Urinary bladder (tissue), 4 donors: ENCODE results near the gene BBS1. TPM values are rescaled to one million over a fixed set of nuclear protein-coding genes. Genes with fewer than 3 reads are reported as not detected.
A peak's percentile ranks its signal among the peaks of the same experiment; 100 is the strongest.

Experiments used
- DNase-seq: peaks from one replicate; pipeline ENCODE4 v3.0.0-alpha.2; 2015; ENCODE audit errors: extremely low spot score
- H3K27ac ChIP-seq: one replicate; pipeline ENCODE4 v1.5.1; 2013; ENCODE audit warnings: low read depth, mild to moderate bottlenecking, moderate library complexity
- H3K36me3 ChIP-seq: one replicate; pipeline ENCODE4 v1.6.1; 2013; ENCODE audit warnings: mild to moderate bottlenecking, moderate library complexity; ENCODE audit not compliant: insufficient read depth
- H3K4me1 ChIP-seq: one replicate; pipeline ENCODE4 v1.6.1; 2013; ENCODE audit warnings: mild to moderate bottlenecking, moderate library complexity; ENCODE audit not compliant: insufficient read depth
- H3K4me3 ChIP-seq: one replicate; pipeline ENCODE4 v1.5.1; 2013; ENCODE audit warnings: low read depth, low read length
- WGBS: extraction: QIAGEN DNeasy Blood & Tissue Kit; methylation state at CpG from one replicate; pipeline ENCODE4 v1.1.7; 2013; 5-methylcytosine and 5-hydroxymethylcytosine counted together
- polyA plus RNA-seq: library from polyadenylated mRNA; stranded (reverse); fragments of 200-250 nt; gene quantifications from one replicate; pipeline ENCODE4 v1.2.3, GENCODE V29; 2013
- total RNA-seq: library from RNA; depleted of rRNA; stranded (reverse); fragments of >200 nt; gene quantifications from one replicate; pipeline ENCODE4 v1.2.3, GENCODE V29; 2014
- donor health status: healthy with polysubstance abuse.
- donor health status: healthy.

BBS1 gene
- total and polyA plus RNA-seq, 2 donors: 33.3 to 40.4 TPM

DNA sequence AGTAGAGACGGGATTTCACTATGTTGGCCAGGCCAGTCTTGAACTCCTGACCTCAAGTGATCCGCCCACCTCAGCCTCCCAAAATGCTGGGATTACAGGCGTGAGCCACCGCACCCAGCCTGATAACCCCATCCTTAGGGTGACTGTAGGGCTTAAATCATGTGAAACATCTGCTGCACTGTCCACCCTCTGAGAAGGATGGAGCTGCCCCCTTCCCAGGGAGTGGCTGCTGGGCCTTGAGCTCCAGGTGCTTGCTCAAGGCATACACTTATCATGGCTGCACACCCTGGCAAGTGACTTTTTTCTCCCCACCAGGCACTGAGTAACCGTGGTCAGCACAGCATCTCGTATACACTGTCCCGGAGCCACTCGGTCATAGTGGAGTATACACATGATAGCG, 38.4 kb upstream of the BBS1 start:
- Histone ChIP-seq H3K36me3 (peaks cover 2% of the 10 kb centered on the region), H3K27ac (no peak overlapping the region), H3K4me3 (no peak overlapping the region), H3K4me1 (peaks cover 3% of the 10 kb centered on the region)
- no peak for DNase-seq
- WGBS: 88% methylated on average over 9 of the region's 9 CpGs

DNA sequence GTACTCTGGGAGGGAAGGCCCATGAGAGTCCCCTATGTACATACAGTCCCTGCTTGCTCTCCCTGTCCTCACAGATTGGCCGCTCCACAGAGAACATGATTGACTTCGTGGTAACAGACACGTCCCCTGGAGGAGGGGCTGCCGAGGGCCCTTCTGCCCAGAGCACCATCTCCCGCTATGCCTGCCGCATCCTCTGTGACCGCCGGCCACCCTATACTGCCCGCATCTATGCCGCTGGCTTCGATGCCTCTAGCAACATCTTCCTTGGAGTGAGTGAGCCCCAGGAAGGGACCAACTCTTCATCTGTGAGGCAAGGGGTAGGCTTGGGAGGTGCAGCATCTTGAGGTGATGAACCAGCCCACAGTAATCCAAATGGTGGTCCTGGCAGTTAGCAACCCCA, 37.3 kb upstream of the BBS1 start:
- Histone ChIP-seq H3K36me3 (peaks cover 2% of the 10 kb centered on the region), H3K4me3 (no peak overlapping the region), H3K4me1 (no peaks in the 10 kb centered on the region), H3K27ac (no peak overlapping the region)
- WGBS: 92% methylated on average over 11 of the region's 11 CpGs
- no peak for DNase-seq

DNA sequence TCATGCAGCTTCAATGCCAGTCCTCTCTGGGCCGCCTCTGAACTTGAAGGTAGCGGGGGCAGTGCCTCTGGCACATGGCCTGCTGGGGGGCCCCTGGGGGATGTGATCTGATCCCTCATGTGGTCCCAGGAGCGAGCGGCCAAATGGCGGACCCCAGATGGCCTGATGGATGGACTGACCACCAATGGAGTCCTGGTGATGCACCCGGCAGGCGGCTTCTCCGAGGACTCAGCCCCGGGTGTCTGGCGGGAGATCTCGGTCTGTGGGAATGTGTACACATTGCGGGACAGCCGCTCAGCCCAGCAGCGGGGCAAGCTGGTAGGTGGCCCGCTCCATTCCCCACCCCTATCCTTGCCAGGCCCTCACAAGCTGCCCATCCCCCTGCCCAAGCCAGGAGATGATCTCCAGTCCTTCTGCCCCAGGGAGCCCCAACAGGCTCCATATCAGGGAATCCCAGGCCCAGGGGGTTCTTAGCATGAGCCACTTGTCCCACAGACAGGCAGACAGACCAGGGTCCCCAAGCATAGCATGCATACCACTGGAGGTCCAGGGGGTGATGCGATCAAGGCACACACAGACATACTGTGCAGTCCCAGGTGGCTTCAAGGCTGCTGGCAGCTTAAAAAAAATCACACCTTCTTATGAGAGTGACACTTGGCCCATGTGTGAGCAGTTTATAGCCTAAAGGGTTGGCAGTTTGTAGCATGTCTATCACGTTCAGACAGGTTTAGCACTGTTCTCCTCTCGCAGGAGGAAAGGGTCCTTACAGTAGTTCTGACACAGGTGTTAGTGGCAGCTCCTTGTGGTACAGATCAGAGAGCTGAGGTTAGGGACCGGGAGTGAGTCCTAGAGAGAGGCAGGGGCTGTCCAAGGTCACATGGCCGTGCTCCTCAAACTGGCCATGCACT, 36.6 kb upstream of the BBS1 start:
- H3K36me3 ChIP-seq: peaks cover 2% of the 10 kb centered on the region
- no peak overlapping the region for H3K4me3 ChIP-seq
- DNase-seq: no peak
- no peaks in the 10 kb centered on the region for H3K4me1 ChIP-seq
- WGBS: 87% methylated on average over 20 of the region's 20 CpGs
- no peak overlapping the region for H3K27ac ChIP-seq

DNA sequence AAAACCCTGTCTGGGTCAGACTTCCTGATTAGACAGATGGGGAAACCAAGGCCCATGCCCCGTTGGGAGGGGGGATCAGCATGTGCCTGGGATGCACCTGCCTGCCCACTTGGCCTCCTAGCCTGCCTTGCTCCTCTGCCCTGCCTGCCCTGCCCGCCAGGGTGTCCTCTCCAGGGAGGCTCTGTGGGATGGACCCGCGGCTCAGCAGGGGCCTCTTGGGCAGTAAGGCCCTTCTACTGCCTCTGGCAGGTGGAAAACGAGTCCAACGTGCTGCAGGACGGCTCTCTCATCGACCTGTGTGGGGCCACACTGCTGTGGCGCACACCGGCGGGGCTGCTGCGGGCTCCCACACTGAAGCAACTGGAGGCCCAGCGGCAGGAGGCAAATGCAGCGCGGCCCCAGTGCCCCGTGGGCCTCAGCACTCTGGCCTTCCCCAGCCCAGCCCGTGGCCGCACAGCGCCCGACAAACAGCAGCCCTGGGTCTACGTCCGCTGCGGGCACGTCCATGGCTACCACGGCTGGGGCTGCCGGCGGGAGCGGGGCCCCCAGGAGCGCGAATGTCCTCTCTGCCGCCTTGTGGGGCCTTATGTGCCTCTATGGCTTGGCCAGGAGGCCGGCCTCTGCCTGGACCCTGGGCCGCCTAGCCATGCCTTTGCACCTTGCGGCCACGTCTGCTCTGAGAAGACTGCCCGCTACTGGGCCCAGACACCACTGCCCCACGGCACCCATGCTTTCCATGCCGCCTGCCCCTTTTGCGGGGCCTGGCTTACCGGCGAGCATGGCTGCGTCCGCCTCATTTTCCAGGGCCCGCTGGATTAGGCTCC, 34.9 kb upstream of the BBS1 start:
- Histone ChIP-seq H3K4me3 (no peak overlapping the region), H3K4me1 (no peaks in the 10 kb centered on the region), H3K36me3 (peaks cover 2% of the 10 kb centered on the region), H3K27ac (no peak overlapping the region)
- no peak for DNase-seq
- WGBS: 93% methylated on average over 44 of the region's 44 CpGs

DNA sequence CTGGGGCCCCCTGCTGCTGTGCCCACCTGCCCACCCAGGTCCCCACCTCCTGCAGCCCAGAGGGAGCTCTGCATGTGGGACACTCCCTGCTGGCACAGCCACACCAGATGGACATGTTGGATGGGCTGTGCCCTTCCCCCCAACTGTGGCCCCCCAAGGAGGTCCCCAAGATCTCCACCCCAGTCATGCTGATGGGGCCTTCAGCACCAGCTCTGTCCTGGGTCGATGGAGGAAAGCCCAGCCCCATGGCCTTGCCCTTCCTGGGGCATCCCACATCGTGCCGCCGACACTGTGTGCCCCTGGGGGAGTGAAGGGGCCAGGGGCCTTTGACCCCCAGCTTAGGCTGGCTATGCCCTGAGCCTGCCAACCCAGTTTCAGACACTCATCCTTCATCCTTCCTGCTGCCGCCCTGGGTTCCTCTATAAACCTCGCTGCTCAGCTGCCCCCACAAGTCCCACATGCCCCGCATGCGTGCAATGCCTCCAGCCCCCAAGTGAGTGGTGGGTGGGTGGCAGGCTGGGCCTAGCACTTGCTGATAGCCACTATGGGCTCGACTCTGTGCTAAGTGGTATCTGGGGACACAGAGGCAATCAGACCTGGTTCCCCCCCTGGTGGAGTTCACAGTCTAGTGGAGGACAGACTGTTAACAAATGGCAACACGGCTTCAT, 34.1 kb upstream of the BBS1 start:
- H3K36me3 ChIP-seq: peaks cover 2% of the 10 kb centered on the region
- no peak for DNase-seq
- no peak overlapping the region for H3K27ac ChIP-seq
- WGBS: 81% methylated on average over 10 of the region's 10 CpGs
- no peak overlapping the region for H3K4me3 ChIP-seq
- no peaks in the 10 kb centered on the region for H3K4me1 ChIP-seq

DNA sequence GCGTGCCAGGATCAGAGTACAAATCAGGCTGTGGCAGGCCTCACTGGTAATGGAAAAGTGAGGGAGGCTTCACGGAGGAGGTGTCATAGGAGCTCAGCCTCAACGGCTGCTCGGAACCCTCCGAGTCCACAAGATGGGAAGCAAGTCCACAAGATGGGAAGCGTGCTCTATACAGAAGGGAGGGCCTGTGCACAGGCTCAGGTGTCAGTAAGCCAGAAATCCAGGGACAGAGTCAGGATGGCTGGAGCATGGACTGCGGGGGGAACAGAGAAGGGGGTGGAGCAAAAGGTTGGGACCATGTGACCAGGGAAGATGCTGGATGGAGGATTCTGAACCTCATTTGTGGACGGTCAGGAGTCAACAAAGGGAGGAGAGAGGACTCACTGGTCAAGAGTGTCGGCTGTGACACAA, 33.6 kb upstream of the BBS1 start:
- WGBS: 51% methylated on average over 9 of the region's 9 CpGs
- DNase-seq: no peak
- no peaks in the 10 kb centered on the region for H3K4me1 ChIP-seq
- peaks cover 2% of the 10 kb centered on the region for H3K36me3 ChIP-seq
- H3K4me3 ChIP-seq: no peak overlapping the region
- no peak overlapping the region for H3K27ac ChIP-seq

DNA sequence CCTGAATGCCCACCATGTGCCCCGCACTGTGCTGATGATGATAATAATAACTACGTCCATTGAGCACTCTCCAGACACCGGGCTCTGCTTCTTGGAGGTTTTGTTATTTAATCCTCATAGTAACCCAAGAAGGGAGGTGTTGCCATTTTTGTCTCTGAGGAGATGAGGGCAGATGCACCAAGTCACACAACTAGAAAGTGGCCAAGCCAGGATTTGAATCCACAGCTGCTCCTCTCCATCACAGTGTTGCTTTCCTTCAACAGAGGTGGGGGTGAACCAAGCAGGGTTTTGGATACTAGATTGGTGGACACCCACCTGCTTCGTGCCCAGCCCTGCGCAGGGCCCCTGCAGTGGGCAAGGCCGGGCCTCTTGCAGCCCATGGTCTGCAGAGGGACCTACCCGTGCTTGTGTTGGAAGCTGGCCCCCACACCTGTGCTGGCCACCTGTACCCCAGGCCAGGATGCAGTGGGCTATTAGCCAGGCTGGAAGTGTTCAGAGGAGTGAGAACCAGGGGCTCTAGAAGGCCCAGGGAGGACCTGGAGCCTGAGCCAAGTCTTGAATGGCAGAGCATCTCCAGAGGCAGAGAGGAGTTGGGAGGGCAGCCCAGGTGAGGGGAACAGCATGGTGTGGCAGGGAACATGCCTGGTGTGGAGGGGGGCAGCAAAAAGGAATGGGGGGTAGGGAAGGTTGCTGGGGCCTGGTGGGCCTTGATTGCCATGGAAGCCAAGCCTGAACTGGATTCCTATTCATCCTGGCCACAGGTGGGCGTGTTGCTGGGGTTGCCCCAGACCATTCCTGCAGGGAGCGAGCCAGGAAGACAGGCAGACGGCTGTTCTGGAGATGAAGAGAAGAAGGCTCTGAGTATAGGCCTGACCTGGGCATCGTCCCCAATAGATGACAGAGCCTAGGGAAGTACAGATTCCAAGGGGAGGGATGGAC, 32.9 kb upstream of the BBS1 start:
- WGBS: 86% methylated on average over 11 of the region's 11 CpGs
- Histone ChIP-seq H3K36me3 (peaks cover 2% of the 10 kb centered on the region), H3K4me1 (no peaks in the 10 kb centered on the region), H3K27ac (no peak overlapping the region), H3K4me3 (no peak overlapping the region)
- no peak for DNase-seq

DNA sequence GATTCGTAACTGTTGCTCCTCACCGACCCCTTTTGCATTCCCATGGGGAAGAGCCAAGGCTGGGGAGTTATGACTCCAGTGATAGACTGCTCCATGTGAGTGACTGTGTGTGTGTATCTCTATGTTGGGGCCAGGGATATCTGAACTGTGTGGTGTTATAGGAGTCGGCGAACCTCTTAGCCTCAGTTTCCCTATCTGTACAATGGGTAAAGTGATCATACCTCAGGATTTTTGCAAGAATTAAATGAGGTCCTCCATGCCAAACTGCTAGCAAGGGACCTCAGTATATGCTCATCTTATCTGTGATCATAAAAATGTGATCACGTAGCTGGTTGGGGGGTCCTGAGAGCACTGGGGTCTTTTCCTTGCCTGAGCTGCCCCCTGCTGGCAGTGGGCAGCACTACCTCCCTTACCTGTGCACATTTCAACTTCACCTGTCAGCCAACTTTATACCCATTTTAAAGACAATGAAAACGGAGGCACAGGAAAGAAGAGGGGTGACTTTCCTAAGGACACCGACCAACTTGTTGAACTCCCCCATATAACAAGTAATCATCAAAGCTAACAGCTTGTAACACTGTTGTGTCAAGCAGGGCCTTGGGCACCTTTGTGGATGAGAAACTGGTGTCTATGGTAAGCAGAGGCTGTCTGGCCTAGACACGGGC, 31.6 kb upstream of the BBS1 start:
- DNase-seq: no peak
- H3K36me3 ChIP-seq: no peaks in the 10 kb centered on the region
- peak overlapping the region; percentile 54 for H3K4me3 ChIP-seq
- no peaks in the 10 kb centered on the region for H3K4me1 ChIP-seq
- WGBS: 47% methylated on average over 8 of the region's 8 CpGs
- H3K27ac ChIP-seq: no peak overlapping the region

DNA sequence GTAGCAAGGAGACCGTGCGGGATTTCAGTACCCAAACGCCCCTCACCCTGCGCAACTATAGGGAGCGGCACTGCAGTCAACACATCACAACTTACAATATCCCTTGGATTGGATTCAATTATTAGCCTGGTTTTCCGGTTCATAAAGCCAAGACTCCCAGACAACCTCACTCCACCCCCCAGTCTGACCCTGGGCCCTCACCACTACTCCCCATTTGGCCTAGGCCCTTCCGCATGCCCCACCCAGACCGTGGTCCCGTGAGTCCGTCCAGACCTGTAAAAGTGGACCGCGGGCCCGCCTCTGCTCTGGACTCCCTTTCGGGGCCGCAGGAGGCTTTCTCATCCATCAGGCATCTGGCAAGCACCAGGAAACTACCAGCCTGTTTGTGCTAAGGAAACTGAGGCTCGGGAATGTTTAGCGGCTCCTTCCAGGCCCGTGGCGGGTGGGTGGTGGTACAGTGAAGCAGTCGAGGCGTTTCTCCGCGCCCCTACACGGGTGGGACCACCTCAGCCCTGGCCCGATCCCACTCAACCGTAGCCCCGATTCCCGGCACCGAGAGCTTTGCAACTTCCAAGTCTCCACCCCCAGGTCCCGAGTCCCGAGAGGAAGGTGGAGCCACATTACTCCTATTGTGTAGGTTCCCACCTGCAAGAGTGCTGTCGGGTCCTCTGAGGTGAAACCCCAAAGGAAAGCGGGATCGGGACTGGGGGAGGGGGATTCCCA, 30.9 kb upstream of the BBS1 start:
- Histone ChIP-seq H3K4me3 (peak overlapping the region; percentile 54), H3K36me3 (no peaks in the 10 kb centered on the region), H3K4me1 (no peaks in the 10 kb centered on the region), H3K27ac (peak overlapping the region; percentile 70)
- WGBS: 1% methylated on average over 34 of the region's 34 CpGs
- DNase-seq: peak; percentile 37

DNA sequence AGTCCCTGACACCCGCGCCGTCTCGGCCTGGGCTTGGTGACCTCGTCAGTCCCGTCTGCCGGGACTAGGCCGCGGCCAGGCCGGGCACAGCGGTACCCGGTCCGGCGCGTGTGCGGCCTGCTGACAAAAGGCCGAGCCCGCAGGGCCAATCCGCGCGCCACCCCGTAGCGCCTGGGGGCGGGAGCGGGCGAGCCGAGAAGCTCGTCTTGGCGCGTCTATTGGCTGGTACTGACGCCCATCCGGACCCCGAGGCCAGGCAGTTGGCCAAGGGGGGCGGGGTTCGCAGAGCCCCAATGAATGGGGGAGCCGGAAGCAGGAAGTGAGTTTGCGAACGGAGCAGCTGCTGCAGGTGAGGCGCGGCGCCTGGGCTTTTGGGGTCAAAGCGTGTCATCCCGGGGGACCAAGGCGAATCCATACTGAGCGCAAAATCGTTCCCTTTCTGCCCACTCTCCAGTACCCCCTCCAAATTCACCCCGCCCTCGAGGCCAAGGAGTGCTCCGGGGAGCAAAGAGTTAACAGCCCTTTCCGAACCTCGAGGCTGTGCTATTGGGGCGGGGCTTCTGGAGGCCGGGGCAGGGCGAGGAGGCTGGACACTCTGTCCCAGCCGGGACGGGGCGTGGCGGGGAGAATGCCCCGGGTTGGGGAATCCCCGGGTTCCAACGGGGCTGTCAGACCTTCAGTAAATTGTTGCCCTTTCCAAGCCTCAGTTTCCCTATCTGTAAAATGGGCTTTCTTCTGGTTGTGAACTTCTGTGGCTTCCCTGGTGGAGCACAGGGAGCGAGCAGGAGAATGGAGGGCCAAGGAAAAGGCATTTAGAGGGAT, 30.1 kb upstream of the BBS1 start, which contains the start of gene DPP3:
TSS of gene DPP3 (plus strand) at position 318 of the 822 bp plus-strand sequence. CDS start 1,767 bp downstream, outside the sequence.
- peak; percentile 90 for DNase-seq
- H3K4me3 ChIP-seq: peak within 1 kb of the TSS; percentile 54
- under 1% methylated on average over 62 of the region's 62 CpGs for WGBS
- no peaks in the 10 kb centered on the region for H3K36me3 ChIP-seq
- H3K27ac ChIP-seq: peak within 1 kb of the TSS; percentile 70
- H3K4me1 ChIP-seq: no peaks in the 10 kb centered on the region

DNA sequence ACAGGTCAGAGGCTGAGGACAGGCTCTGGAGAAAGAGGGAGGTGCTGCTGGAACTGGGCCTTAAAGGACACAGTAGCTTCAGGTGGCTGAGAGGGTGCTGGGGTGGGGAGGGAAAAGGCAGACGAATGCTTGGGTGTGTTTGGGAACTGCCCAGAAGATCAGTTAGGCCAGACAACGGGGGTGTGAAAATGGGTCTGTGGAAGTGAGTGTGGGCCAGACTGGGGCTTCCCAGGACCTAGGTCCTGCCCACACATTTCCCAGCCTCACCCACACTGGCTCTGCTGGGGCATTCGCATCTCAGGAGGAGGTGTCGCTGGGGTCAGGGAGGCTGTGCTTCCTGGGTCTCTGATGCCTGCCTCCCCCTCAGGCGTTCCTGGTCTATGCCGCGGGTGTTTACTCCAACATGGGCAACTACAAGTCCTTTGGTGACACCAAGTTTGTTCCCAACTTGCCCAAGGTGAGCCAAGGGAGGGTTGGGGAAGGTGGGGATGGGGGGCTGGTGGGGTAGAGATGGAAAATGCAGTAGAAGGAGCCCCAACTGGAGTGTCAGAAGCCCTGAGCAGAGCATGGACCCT, 25.5 kb upstream of the BBS1 start:
- peaks cover 4% of the 10 kb centered on the region for H3K36me3 ChIP-seq
- H3K4me1 ChIP-seq: no peaks in the 10 kb centered on the region
- WGBS: 89% methylated on average over 7 of the region's 7 CpGs
- no peak overlapping the region for H3K4me3 ChIP-seq
- no peak overlapping the region for H3K27ac ChIP-seq
- no peak for DNase-seq
